GM12878 (cell line): ENCODE measurements around the gene SLC19A1. TPM values are rescaled to one million over a fixed set of nuclear protein-coding genes. Genes with fewer than 3 reads are reported as not detected.

ENCODE experiments used
- ATAC-seq: fragments of 200-7000 bp; cut with Tn5 transposase; 3 replicates; pipeline ENCODE4 v1.9.1; 2020; ENCODE audit warnings: mild to moderate bottlenecking, moderate library complexity
- BruUV-seq: library from RNA; stranded (reverse); fragments of 400-500 nt; replicated peaks from 2 replicates; lab custom pipeline; 2021; lab: Mats Ljungman, UMichigan
- CTCF ChIA-PET: fragments of 300-600 bp; sonication (Branson Sonifier 250); formaldehyde crosslinking; extraction: SDS; loops from one replicate; lab custom pipeline; 2021; ENCODE audit warnings: inconsistent platforms; lab: Yijun Ruan, JAX
- POLR2A ChIA-PET: fragments of 350-600 bp; formaldehyde crosslinking; extraction: SDS; loops from one replicate; lab custom pipeline; 2021; ENCODE audit warnings: inconsistent platforms; lab: Charles Lee
- RAD21 ChIA-PET: fragments of 300-600 bp; sonication (Branson Sonifier 250); formaldehyde crosslinking; loops from one replicate; lab custom pipeline; 2023; ENCODE audit warnings: antibody characterized with exemption; ENCODE audit not compliant: unreplicated experiment; lab: Charles Lee
- SMC1A ChIA-PET: fragments of 300-600 bp; sonication (Branson Sonifier 250); formaldehyde crosslinking; loops from one replicate; lab custom pipeline; 2023; ENCODE audit not compliant: unreplicated experiment, uncharacterized antibody; lab: Charles Lee
- DNase-seq: peaks from one replicate; pipeline ENCODE4 v3.0.0-alpha.2; 2011; ENCODE audit warnings: low read depth, low spot score
- FAIRE-seq: peaks from 3 replicates; lab custom pipeline; 2011; peaks lifted over from hg19 to GRCh38; lab: Jason Lieb, UNC
- H2AFZ ChIP-seq: 2 replicates; pipeline ENCODE4 v1.6.0; 2011; ENCODE audit warnings: low read depth, low read length, control low read depth; ENCODE audit not compliant: control insufficient read depth
- H3K27ac ChIP-seq: 2 replicates; pipeline ENCODE4 v1.5.1; 2011; ENCODE audit warnings: control low read depth; ENCODE audit not compliant: control insufficient read depth, insufficient read depth
- H3K27me3 ChIP-seq, 2 experiments: replicated peaks in 1 of 2; 2 replicates each; pipeline versions ENCODE4 v1.6.0 to v1.6.1; 2011; ENCODE audit warnings: low read length in 1 of 2; ENCODE audit not compliant: control insufficient read depth in 2 of 2, insufficient read depth in 2 of 2
- H3K36me3 ChIP-seq, 2 experiments: 2 replicates each; pipeline ENCODE4 v1.5.1; 2011; ENCODE audit warnings: low read length in 1 of 2; ENCODE audit not compliant: control insufficient read depth in 2 of 2, insufficient read depth in 2 of 2
- H3K4me1 ChIP-seq: 2 replicates; pipeline ENCODE4 v1.6.1; 2011; ENCODE audit warnings: mild to moderate bottlenecking, low read length, moderate library complexity, mixed read lengths; ENCODE audit not compliant: control insufficient read depth, insufficient read depth
- H3K4me2 ChIP-seq: 2 replicates; pipeline ENCODE4 v1.6.0; 2011; ENCODE audit warnings: control low read depth; ENCODE audit not compliant: control insufficient read depth, insufficient read depth
- H3K4me3 ChIP-seq: fragments of 200-600 bp; sonication (generic); 2 replicates; pipeline ENCODE4 v1.5.1; 2016
- H3K79me2 ChIP-seq: 2 replicates; pipeline ENCODE4 v1.6.0; 2011; ENCODE audit warnings: low read length; ENCODE audit not compliant: control insufficient read depth, insufficient read depth
- H3K9ac ChIP-seq: 2 replicates; pipeline ENCODE4 v1.8.0; 2011; ENCODE audit warnings: low read length, control low read depth, mixed read lengths; ENCODE audit not compliant: control insufficient read depth, insufficient read depth
- H3K9me3 ChIP-seq: replicated peaks from 3 replicates; pipeline ENCODE4 v1.5.1; 2011; ENCODE audit warnings: mild to moderate bottlenecking, low read length; ENCODE audit not compliant: control insufficient read depth, insufficient read depth
- H4K20me1 ChIP-seq: 2 replicates; pipeline ENCODE4 v1.6.0; 2011; ENCODE audit not compliant: control insufficient read depth, insufficient read depth
- CHD2 ChIP-seq: IDR thresholded peaks from 2 replicates; pipeline ENCODE4 v1.6.1; 2011; ENCODE audit warnings: low read depth, low read length, improper control_type of control experiment, borderline replicate concordance
- FOXK2 ChIP-seq: fragments of 450-650 bp; IDR thresholded peaks from 2 replicates; pipeline ENCODE4 v1.6.1; 2017; ENCODE audit warnings: mild to moderate bottlenecking, moderate library complexity
- GABPA ChIP-seq: IDR thresholded peaks from 2 replicates; pipeline ENCODE4 v1.6.1; 2014; ENCODE audit warnings: antibody characterized with exemption, low read depth, mild to moderate bottlenecking, inconsistent platforms
- IKZF1 ChIP-seq: fragments of 450-650 bp; conservative IDR thresholded peaks from 2 replicates; pipeline ENCODE4 v1.6.1; 2017; ENCODE audit warnings: antibody characterized with exemption, mild to moderate bottlenecking
- JUND ChIP-seq: IDR thresholded peaks from 2 replicates; pipeline ENCODE4 v1.6.1; 2012; ENCODE audit warnings: low read depth, mild to moderate bottlenecking, low read length, improper control_type of control experiment, moderate library complexity
- NFYB ChIP-seq: IDR thresholded peaks from 2 replicates; pipeline ENCODE4 v1.6.1; 2011; ENCODE audit warnings: low read depth, mild to moderate bottlenecking, low read length, improper control_type of control experiment, moderate library complexity; ENCODE audit not compliant: insufficient read depth
- NR2C2 ChIP-seq: IDR thresholded peaks from 2 replicates; pipeline ENCODE4 v1.6.1; 2011; ENCODE audit warnings: borderline replicate concordance, low read depth; ENCODE audit not compliant: control insufficient read depth, insufficient read length
- PAX8 ChIP-seq: fragments of 450-650 bp; IDR thresholded peaks from 2 replicates; pipeline ENCODE4 v1.6.1; 2017; ENCODE audit warnings: mild to moderate bottlenecking, moderate library complexity
- POLR2A ChIP-seq: IDR thresholded peaks from 2 replicates; pipeline ENCODE4 v1.6.1; 2011; ENCODE audit warnings: low read depth, mild to moderate bottlenecking, low read length
- POLR2AphosphoS2 ChIP-seq: IDR thresholded peaks from 2 replicates; pipeline ENCODE4 v1.6.1; 2011; ENCODE audit warnings: low read depth, mild to moderate bottlenecking, low read length, improper control_type of control experiment, moderate library complexity
- RELB ChIP-seq: fragments of 450-650 bp; IDR thresholded peaks from 2 replicates; pipeline ENCODE4 v1.6.1; 2017; ENCODE audit warnings: low read depth, mild to moderate bottlenecking, moderate library complexity
- SMAD1 ChIP-seq: fragments of 450-650 bp; IDR thresholded peaks from 2 replicates; pipeline ENCODE4 v1.6.1; 2018; ENCODE audit warnings: mild to moderate bottlenecking, low read depth; ENCODE audit not compliant: partially characterized antibody
- SMARCA5 ChIP-seq: fragments of 450-650 bp; IDR thresholded peaks from 2 replicates; pipeline ENCODE4 v1.6.1; 2017; ENCODE audit warnings: mild to moderate bottlenecking
- SPI1 ChIP-seq: IDR thresholded peaks from 2 replicates; pipeline ENCODE4 v1.6.1; 2011; ENCODE audit warnings: low read depth, mild to moderate bottlenecking, low read length, moderate library complexity, borderline replicate concordance; ENCODE audit not compliant: insufficient read depth
- SREBF2 ChIP-seq: IDR thresholded peaks from 2 replicates; pipeline ENCODE4 v1.6.1; 2012; ENCODE audit warnings: mild to moderate bottlenecking, low read length
- TBL1XR1 ChIP-seq: IDR thresholded peaks from 2 replicates; pipeline ENCODE4 v1.6.1; 2012; ENCODE audit warnings: low read depth, low read length, improper control_type of control experiment
- USF1 ChIP-seq: IDR thresholded peaks from 2 replicates; pipeline ENCODE4 v1.6.1; 2011; ENCODE audit warnings: borderline replicate concordance, low read depth, mild to moderate bottlenecking, moderate library complexity, mixed read lengths, low read length; ENCODE audit not compliant: insufficient read depth; ENCODE audit errors: extremely low read length
- ZBTB4 ChIP-seq: fragments of 450-650 bp; formaldehyde crosslinking; IDR thresholded peaks from 2 replicates; pipeline ENCODE4 v1.4.0; 2022; ENCODE audit warnings: mild to moderate bottlenecking, moderate library complexity
- ZZZ3 ChIP-seq: IDR thresholded peaks from 2 replicates; pipeline ENCODE4 v1.6.1; 2011; ENCODE audit warnings: low read depth; ENCODE audit not compliant: control insufficient read depth, insufficient read length
- WGBS: methylation state at CpG from one replicate; pipeline ENCODE4 v1.1.6; 2016; ENCODE audit warnings: low lambda C conversion rate; ENCODE audit not compliant: insufficient replicate concordance, insufficient coverage; ENCODE audit errors: missing lambda C conversion rate; 5-methylcytosine and 5-hydroxymethylcytosine counted together
- in situ Hi-C: fragments of 300-500 bp; cut with MboI; formaldehyde crosslinking; loops from 9 replicates; pipeline ENCODE4 v1.14.3; 2018; ENCODE audit warnings: mixed read lengths
- intact Hi-C: fragments of 100-400 bp; cut with micrococcal nuclease; formaldehyde crosslinking; loops from one replicate; pipeline ENCODE4 v1.14.2; 2022; ENCODE audit not compliant: unreplicated experiment
- polyA plus RNA-seq, 11 experiments: library from polyadenylated mRNA; depleted of rRNA in 4 of 11; unstranded in 6 of 11; stranded (reverse) in 5 of 11; fragments of >200 nt; fragmentation: Nextera tagmentation in 4 of 11; fragmentation: Illumina TruSeq in 1 of 11; extraction: Ambion mirVana in 4 of 11; extraction: Trizol in 1 of 11; gene quantifications; 1 replicate in 1 of 11; 2 replicates in 10 of 11; pipeline versions ENCODE4 v1.2.1 to v1.2.3, GENCODE V29; 2011 to 2016; ENCODE audit warnings: inconsistent platforms in 2 of 11, missing spikeins in 2 of 11, low read depth in 1 of 11
- total RNA-seq, 4 experiments: library from RNA; depleted of rRNA in 3 of 4; stranded (reverse); fragments of >200 nt in 3 of 4; fragmentation: Illumina TruSeq in 1 of 4; extraction: Trizol in 1 of 4; gene quantifications; 2 replicates each; pipeline versions ENCODE4 v1.2.1 to v1.2.3, GENCODE V29; 2013 to 2021

The SLC19A1 gene
- total and polyA plus RNA-seq, 10 of the 15 experiments (the other 5 are each of a cell fraction or from before 2014, with no cell fraction given): 0.42 to 49.7 (median 12.2) TPM

- ATAC-seq: no peak
- no peak overlapping the region for H2AFZ ChIP-seq
- H3K9me3 ChIP-seq: no peaks in the 10 kb centered on the region
- H3K4me2 ChIP-seq: no peak overlapping the region
- CTCF ChIA-PET: interaction anchor here (0.9 to 1.9 kb wide), 3 partner anchors 12 to 19 kb away, joined by 3 to 9 read pairs (median 3); no protein-coding TSS in a partner anchor
- whole genome bisulfite sequencing: 35% methylated on average over 21 of the region's 21 CpGs
- no peaks in the 10 kb centered on the region for H3K4me1 ChIP-seq
- no peak overlapping the region for H3K27ac ChIP-seq
- H3K27me3 ChIP-seq: no peaks in the 10 kb centered on the region; a peak in 2 of 4 replicates
- intact Hi-C loops (no loop called here), in situ Hi-C loops (no loop called here)
- SMC1A ChIA-PET: interaction anchor here (0.9 to 1.2 kb wide), 2 partner anchors 16 to 20 kb away, joined by 4 to 5 read pairs; no protein-coding TSS in a partner anchor
- H3K79me2 ChIP-seq: no peaks in the 10 kb centered on the region
- H3K36me3 ChIP-seq: no peaks in the 10 kb centered on the region
- H3K9ac ChIP-seq: no peak overlapping the region
- FAIRE-seq: no peak
- RAD21 ChIA-PET: no interaction called here
- no peaks in the 10 kb centered on the region for H4K20me1 ChIP-seq
- BruUV-seq: no TSS peak
- no peak overlapping the region for H3K4me3 ChIP-seq
- POLR2A ChIA-PET: no interaction called here
- no peak for DNase-seq
- no peak for TF ChIP-seq GABPA
- no peak for TF ChIP-seq SREBF2
- no peak for TF ChIP-seq ZZZ3
- TF ChIP-seq POLR2A: no peak
- TF ChIP-seq TBL1XR1: no peak
- no peak for TF ChIP-seq CHD2
- no peak for TF ChIP-seq POLR2AphosphoS2
- TF ChIP-seq SMARCA5: no peak
- TF ChIP-seq SMAD1: no peak
- no peak for TF ChIP-seq USF1
- TF ChIP-seq PAX8: no peak
- no peak for TF ChIP-seq ZBTB4
- TF ChIP-seq SPI1: no peak
- TF ChIP-seq IKZF1: no peak
- TF ChIP-seq JUND: no peak
- TF ChIP-seq NFYB: no peak
- no peak for TF ChIP-seq FOXK2
- no peak for TF ChIP-seq RELB
- no peak for TF ChIP-seq NR2C2
Measured at GRCh38 chr21:45575993-45576837, 34.0 kb upstream of the SLC19A1 start.
